IMR-90 (cell line): Measurements from ENCODE around the gene MYOM1. TPM values are rescaled to one million over a fixed set of nuclear protein-coding genes. Genes with fewer than 3 reads are reported as not detected.

Experiments
- ATAC-seq: fragments of 200-7000 bp; cut with Tn5 transposase; 2 replicates; pipeline ENCODE4 v1.9.1; 2020; ENCODE audit warnings: low read depth, mild to moderate bottlenecking, moderate library complexity
- BruUV-seq: library from RNA; stranded (reverse); fragments of 400-500 nt; replicated peaks from 2 replicates; lab custom pipeline; 2021; lab: Mats Ljungman, UMichigan
- CTCF ChIA-PET: fragments of 300-600 bp; formaldehyde crosslinking; extraction: SDS; loops from one replicate; lab custom pipeline; 2021; ENCODE audit warnings: antibody characterized with exemption; lab: Yijun Ruan, JAX
- POLR2A ChIA-PET: fragments of 300-600 bp; sonication (Branson Sonifier 250); formaldehyde crosslinking; loops from one replicate; lab custom pipeline; 2022; ENCODE audit warnings: antibody characterized with exemption; ENCODE audit not compliant: unreplicated experiment; lab: Charles Lee
- DNase-seq: peaks from one replicate; pipeline ENCODE4 v3.0.0; 2013
- H2AFZ ChIP-seq: replicated peaks from 2 replicates; pipeline ENCODE3; 2013; ENCODE audit warnings: low read length, mild to moderate bottlenecking; ENCODE audit not compliant: poor library complexity
- H2AK5ac ChIP-seq: 2 replicates; pipeline ENCODE4 v1.6.1; 2013; ENCODE audit warnings: low read depth, low read length, inconsistent platforms
- H2AK9ac ChIP-seq: replicated peaks from 2 replicates; pipeline ENCODE3; 2013; ENCODE audit warnings: mild to moderate bottlenecking, low read depth, low read length, moderate library complexity; ENCODE audit not compliant: poor library complexity
- H2BK120ac ChIP-seq: 2 replicates; pipeline ENCODE4 v1.6.1; 2013; ENCODE audit warnings: low read depth, low read length, inconsistent platforms
- H2BK15ac ChIP-seq: 3 replicates; pipeline ENCODE4 v1.6.1; 2013; ENCODE audit warnings: low read depth, low read length, inconsistent platforms
- H2BK20ac ChIP-seq: 2 replicates; pipeline ENCODE4 v1.6.1; 2013; ENCODE audit warnings: low read depth, mild to moderate bottlenecking, inconsistent platforms, low read length, moderate library complexity
- H2BK5ac ChIP-seq: 2 replicates; pipeline ENCODE4 v1.6.1; 2013; ENCODE audit warnings: mild to moderate bottlenecking, low read depth, low read length, inconsistent platforms; ENCODE audit not compliant: poor library complexity, severe bottlenecking
- H3K14ac ChIP-seq: replicated peaks from 2 replicates; pipeline ENCODE4 v1.6.1; 2013; ENCODE audit warnings: low read depth, low read length, inconsistent platforms
- H3K18ac ChIP-seq: 2 replicates; pipeline ENCODE4 v1.6.1; 2013; ENCODE audit warnings: low read depth, low read length, control low read depth
- H3K23ac ChIP-seq: 2 replicates; pipeline ENCODE4 v1.6.1; 2013; ENCODE audit warnings: low read depth, low read length, inconsistent platforms
- H3K27ac ChIP-seq: 2 replicates; pipeline ENCODE4 v1.5.1; 2013; ENCODE audit warnings: mild to moderate bottlenecking, control low read depth, low read length; ENCODE audit not compliant: insufficient read depth
- H3K27me3 ChIP-seq: 2 replicates; pipeline ENCODE4 v1.6.1; 2013; ENCODE audit warnings: low read length; ENCODE audit not compliant: control insufficient read depth, insufficient read depth
- H3K36me3 ChIP-seq: 2 replicates; pipeline ENCODE4 v1.6.1; 2013; ENCODE audit warnings: low read length, mixed read lengths; ENCODE audit not compliant: control insufficient read depth, insufficient read depth
- H3K4ac ChIP-seq: 2 replicates; pipeline ENCODE4 v1.6.1; 2013; ENCODE audit warnings: low read depth, low read length, inconsistent platforms
- H3K4me1 ChIP-seq: 2 replicates; pipeline ENCODE4 v1.6.1; 2013; ENCODE audit warnings: low read length, mixed read lengths; ENCODE audit not compliant: control insufficient read depth, insufficient read depth
- H3K4me2 ChIP-seq: 2 replicates; pipeline ENCODE4 v1.6.1; 2013; ENCODE audit warnings: low read depth, mild to moderate bottlenecking, control low read depth, low read length, moderate library complexity
- H3K4me3 ChIP-seq: 2 replicates; pipeline ENCODE4 v1.5.1; 2013; ENCODE audit warnings: low read depth, mild to moderate bottlenecking, control low read depth, low read length, moderate library complexity; ENCODE audit not compliant: insufficient read depth
- H3K56ac ChIP-seq: 2 replicates; pipeline ENCODE4 v1.6.1; 2013; ENCODE audit warnings: low read length, inconsistent platforms; ENCODE audit not compliant: insufficient read depth; ENCODE audit errors: extremely low read depth
- H3K79me1 ChIP-seq, 2 experiments: 2 replicates each; pipeline ENCODE4 v1.6.1; 2013; ENCODE audit warnings: low read length in 2 of 2, inconsistent platforms in 1 of 2, low read depth in 1 of 2
- H3K9ac ChIP-seq: 2 replicates; pipeline ENCODE4 v1.6.1; 2013; ENCODE audit warnings: low read depth, low read length, control low read depth
- H3K9me1 ChIP-seq: 2 replicates; pipeline ENCODE4 v1.6.1; 2013; ENCODE audit warnings: low read length, inconsistent platforms; ENCODE audit not compliant: insufficient read depth
- H3K9me3 ChIP-seq: 2 replicates; pipeline ENCODE4 v1.6.1; 2013; ENCODE audit warnings: low read length; ENCODE audit not compliant: control insufficient read depth, insufficient read depth
- H4K20me1 ChIP-seq: 2 replicates; pipeline ENCODE4 v1.6.1; 2013; ENCODE audit warnings: low read length, inconsistent platforms; ENCODE audit not compliant: insufficient read depth
- H4K5ac ChIP-seq: 2 replicates; pipeline ENCODE4 v1.6.1; 2013; ENCODE audit warnings: mild to moderate bottlenecking, low read depth, low read length, control low read depth
- H4K8ac ChIP-seq, 2 experiments: 2 replicates each; pipeline ENCODE4 v1.6.1; 2013; ENCODE audit warnings: low read depth in 2 of 2, low read length in 2 of 2, control low read depth in 1 of 2, inconsistent platforms in 1 of 2
- H4K91ac ChIP-seq: 2 replicates; pipeline ENCODE4 v1.6.1; 2013; ENCODE audit warnings: low read depth, low read length, inconsistent platforms; ENCODE audit not compliant: insufficient read depth
- CEBPB ChIP-seq: IDR thresholded peaks from 2 replicates; pipeline ENCODE4 v1.6.1; 2012; ENCODE audit warnings: low read depth, low read length, improper control_type of control experiment
- WGBS, 2 experiments: methylation state at CpG; one replicate each; pipeline versions ENCODE4 v1.1.5 to v1.1.7; 2013; ENCODE audit warnings: missing lambda C conversion rate in 2 of 2; ENCODE audit not compliant: insufficient read length in 1 of 2; ENCODE audit errors: extremely low coverage in 2 of 2; 5-methylcytosine and 5-hydroxymethylcytosine counted together
- dilution Hi-C: fragments of 300-500 bp; cut with HindIII; formaldehyde crosslinking; loops from one replicate; pipeline ENCODE4 v1.14.3; 2018; ENCODE audit warnings: low sequenced_read_pairs; ENCODE audit not compliant: unreplicated experiment
- in situ Hi-C: fragments of 300-500 bp; cut with MboI; formaldehyde crosslinking; loops from 3 replicates; pipeline ENCODE4 v1.14.3; 2019; ENCODE audit warnings: low sequenced_read_pairs, inconsistent platforms, mixed read lengths
- intact Hi-C: fragments of 100-400 bp; cut with micrococcal nuclease; formaldehyde crosslinking; loops from 2 replicates; pipeline ENCODE4 v1.10.0; 2022
- polyA plus RNA-seq, 3 experiments: library from polyadenylated mRNA; depleted of rRNA; stranded (reverse); fragments of >200 nt; gene quantifications; 2 replicates each; pipeline ENCODE4 v1.2.3, GENCODE V29; 2012; ENCODE audit warnings: low replicate concordance in 1 of 3
- total RNA-seq: library from RNA; depleted of rRNA; stranded (reverse); fragments of >200 nt; gene quantifications from 2 replicates; pipeline ENCODE4 v1.2.3, GENCODE V29; 2012

MYOM1 gene
- total and polyA plus RNA-seq, 2 of the 4 experiments (the other 2 are of a cell fraction), result under 0.01 to 0.10 TPM

DNA sequence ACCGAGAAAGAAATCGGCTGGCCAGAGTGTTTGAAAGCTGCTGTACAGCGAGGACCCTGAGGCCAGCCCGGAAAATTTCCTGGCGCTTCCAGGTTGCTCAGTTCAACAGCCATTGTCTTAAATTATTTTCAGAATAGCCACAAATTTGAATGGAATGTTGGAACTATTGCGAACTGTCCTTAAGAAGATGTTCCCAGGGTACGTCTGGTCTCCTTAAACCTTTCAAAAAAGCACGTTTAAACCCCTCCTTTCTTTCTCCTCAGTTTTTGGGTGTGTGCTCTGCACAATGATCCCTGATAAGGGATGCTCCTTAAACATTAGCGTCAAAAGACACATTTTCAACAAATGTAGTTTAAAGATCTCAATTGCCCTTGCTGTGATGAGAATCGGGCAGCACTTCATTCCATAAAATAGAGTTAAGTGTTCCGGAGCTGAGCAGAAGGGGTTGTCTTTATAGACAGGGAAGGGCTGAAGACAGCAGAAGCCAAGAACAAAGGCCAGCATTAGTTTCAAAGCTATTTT, 192.3 kb downstream of the MYOM1 start:
- no TSS peak for BruUV-seq

More for the DNA sequence above, 192.3 kb downstream of the MYOM1 start:
- H2BK5ac ChIP-seq, result no peak overlapping the region
- TF ChIP-seq CEBPB, result no peak
- H3K4me2 ChIP-seq, result no peak overlapping the region
- no peak overlapping the region for H3K18ac ChIP-seq
- no peaks in the 10 kb centered on the region for H3K36me3 ChIP-seq
- ChIA-PET CTCF (no interaction called here), POLR2A (interaction anchor here (0.6 kb wide), 1 partner anchor 33 kb away, joined by 4 read pairs; no protein-coding TSS in a partner anchor)
- H3K9ac ChIP-seq, result no peak overlapping the region
- no peaks in the 10 kb centered on the region for H3K9me3 ChIP-seq
- no peak overlapping the region for H3K23ac ChIP-seq
- dilution Hi-C loops, result no loop called here
- no peak overlapping the region for H4K8ac ChIP-seq
- no peaks in the 10 kb centered on the region for H3K27me3 ChIP-seq
- H3K4me3 ChIP-seq, result no peak overlapping the region
- H4K20me1 ChIP-seq, result no peaks in the 10 kb centered on the region
- H2AK5ac ChIP-seq, result 0 out of 2 replicates have a peak overlapping the region, but pooled peaks have one; percentile 25
- H2BK120ac ChIP-seq, result peak overlapping the region; percentile 16; the same call in 1 of the 2 replicates
- no peak overlapping the region; the same call in 2 of the 3 replicates for H2BK15ac ChIP-seq
- H3K79me1 ChIP-seq, result no peaks in the 10 kb centered on the region
- H3K27ac ChIP-seq, result no peak overlapping the region
- peaks cover 8% of the 10 kb centered on the region for H3K4me1 ChIP-seq
- H2BK20ac ChIP-seq, result peak overlapping the region; percentile 3; the same call in 1 of the 2 replicates
- H3K56ac ChIP-seq, result no peak overlapping the region
- in situ Hi-C loops, result no loop called here
- intact Hi-C loops, result loop anchor here (5.0 kb wide), 1 partner anchor 60 kb away; no protein-coding TSS in a partner anchor
- no peak for DNase-seq
- WGBS, 2 experiments, result no CpG with 5 or more reads among the region's 11 CpGs
- H2AFZ ChIP-seq, result no peak overlapping the region
- peak overlapping the region; percentile 53 for H3K14ac ChIP-seq
- no peak overlapping the region; the same call in 1 of the 2 replicates for H3K4ac ChIP-seq
- no peak overlapping the region for H4K5ac ChIP-seq
- no peak for ATAC-seq
- no peak overlapping the region for H4K91ac ChIP-seq
- no peak overlapping the region for H2AK9ac ChIP-seq
- peaks cover 7% of the 10 kb centered on the region; the same call in 1 of the 2 replicates for H3K9me1 ChIP-seq
